Calu3 (cell line): ENCODE results near the gene NCBP3. TPM values are rescaled to one million over a fixed set of nuclear protein-coding genes. Genes with fewer than 3 reads are reported as not detected.

Experiments used
- BruUV-seq: library from RNA; stranded (reverse); fragments of 400-500 nt; replicated peaks from 2 replicates; lab custom pipeline; 2021; lab: Mats Ljungman, UMichigan
- CTCF ChIA-PET: fragments of 300-600 bp; sonication (Branson Sonifier 250); formaldehyde crosslinking; loops from one replicate; lab custom pipeline; 2022; ENCODE audit warnings: antibody characterized with exemption; lab: Charles Lee
- DNase-seq: peaks from one replicate; pipeline ENCODE4 v3.0.0; 2022
- H3K27ac Mint-ChIP-seq: one replicate; pipeline ENCODE4 v1.8.0; 2022; ENCODE audit warnings: mixed read lengths; ENCODE audit not compliant: unreplicated experiment
- H3K27me3 Mint-ChIP-seq: one replicate; pipeline ENCODE4 v1.8.0; 2022; ENCODE audit warnings: mixed read lengths; ENCODE audit not compliant: unreplicated experiment
- H3K36me3 Mint-ChIP-seq: one replicate; pipeline ENCODE4 v1.8.0; 2022; ENCODE audit warnings: mild to moderate bottlenecking, moderate library complexity, mixed read lengths; ENCODE audit not compliant: insufficient read depth, unreplicated experiment
- H3K4me1 Mint-ChIP-seq: one replicate; pipeline ENCODE4 v1.8.0; 2022; ENCODE audit warnings: mild to moderate bottlenecking, low read depth, mixed read lengths; ENCODE audit not compliant: unreplicated experiment
- H3K4me3 Mint-ChIP-seq: one replicate; pipeline ENCODE4 v1.8.0; 2022; ENCODE audit warnings: mild to moderate bottlenecking, low read depth, moderate library complexity, mixed read lengths; ENCODE audit not compliant: unreplicated experiment
- H3K9me3 Mint-ChIP-seq: one replicate; pipeline ENCODE4 v1.8.0; 2022; ENCODE audit warnings: low read depth, mixed read lengths; ENCODE audit not compliant: unreplicated experiment
- intact Hi-C: fragments of 100-400 bp; cut with micrococcal nuclease; formaldehyde crosslinking; loops from one replicate; pipeline ENCODE4 v1.10.0; 2022; ENCODE audit not compliant: unreplicated experiment
- total RNA-seq: library from RNA; stranded (reverse); gene quantifications from 2 replicates; pipeline ENCODE4 v1.2.3, GENCODE V29; 2022
- TF ChIP-seq, protein P1 (sequence below): fragments of 200-600 bp; IDR thresholded peaks from one replicate; pipeline ENCODE4 v1.8.0; 2022; ENCODE audit warnings: antibody characterized with exemption; ENCODE audit not compliant: unreplicated experiment

NCBP3 gene
- total RNA-seq, 1 experiment from 2014 or later = 25.4 TPM

DNA sequence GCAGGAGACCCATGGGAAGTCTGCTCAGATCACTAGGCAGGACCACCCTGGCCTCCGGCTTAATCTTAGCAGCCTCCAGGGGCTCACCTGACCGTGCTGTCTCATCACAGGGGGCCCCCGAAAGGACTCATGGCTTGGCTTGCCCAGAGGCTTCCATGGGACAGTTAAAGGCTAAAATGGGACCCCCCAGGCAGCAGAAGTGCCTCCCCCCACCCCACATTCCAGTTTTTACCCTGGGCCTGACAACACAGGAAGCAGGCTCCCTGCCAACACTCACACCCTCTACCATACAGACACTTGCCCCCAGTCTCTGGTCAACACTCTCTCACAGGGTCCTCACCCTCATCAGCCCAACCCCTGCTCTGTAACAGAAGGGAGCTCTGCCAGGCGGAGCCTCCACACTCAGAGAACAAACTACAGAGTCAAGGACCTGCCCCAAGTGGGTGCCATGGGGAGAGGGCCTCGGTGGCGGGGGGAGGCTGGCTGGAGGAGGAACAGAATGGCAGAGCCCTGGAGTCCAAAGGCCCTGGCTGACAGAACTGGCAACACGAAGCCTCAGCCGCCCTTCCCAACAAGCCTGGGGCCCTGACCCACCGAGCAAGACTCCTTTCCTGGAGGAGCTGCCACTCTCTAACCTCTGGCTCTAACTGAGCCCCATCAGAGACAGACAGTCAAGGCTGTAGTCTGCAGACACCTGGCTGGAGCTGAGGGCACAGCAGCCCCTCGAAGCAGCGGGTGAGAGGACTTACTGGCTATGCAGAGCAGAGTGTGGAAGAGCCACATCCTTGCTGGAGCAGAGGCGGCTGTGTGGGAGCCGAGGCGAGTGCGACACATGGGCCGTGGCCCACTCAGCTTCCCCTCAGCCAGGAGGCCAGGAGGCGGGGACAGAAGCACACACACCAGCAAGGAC lies 45.4 kb downstream of the NCBP3 start, which contains the start of gene ITGAE:
Gene ITGAE (minus strand): TSS at position 827 of the 910 bp plus-strand sequence. CDS start 44 bp downstream, at position 783.
- BruUV-seq = no TSS peak
- DNase-seq = no peak
- Mint-ChIP-seq H3K9me3 (no peaks in the 10 kb centered on the region), H3K27ac (no peak within 1 kb of the TSS), H3K27me3 (no peaks in the 10 kb centered on the region), H3K4me3 (no peak within 1 kb of the TSS), H3K4me1 (no peaks in the 10 kb centered on the region), H3K36me3 (no peaks in the 10 kb centered on the region)
- CTCF ChIA-PET = no interaction called here
- TF ChIP-seq, protein P1, sequence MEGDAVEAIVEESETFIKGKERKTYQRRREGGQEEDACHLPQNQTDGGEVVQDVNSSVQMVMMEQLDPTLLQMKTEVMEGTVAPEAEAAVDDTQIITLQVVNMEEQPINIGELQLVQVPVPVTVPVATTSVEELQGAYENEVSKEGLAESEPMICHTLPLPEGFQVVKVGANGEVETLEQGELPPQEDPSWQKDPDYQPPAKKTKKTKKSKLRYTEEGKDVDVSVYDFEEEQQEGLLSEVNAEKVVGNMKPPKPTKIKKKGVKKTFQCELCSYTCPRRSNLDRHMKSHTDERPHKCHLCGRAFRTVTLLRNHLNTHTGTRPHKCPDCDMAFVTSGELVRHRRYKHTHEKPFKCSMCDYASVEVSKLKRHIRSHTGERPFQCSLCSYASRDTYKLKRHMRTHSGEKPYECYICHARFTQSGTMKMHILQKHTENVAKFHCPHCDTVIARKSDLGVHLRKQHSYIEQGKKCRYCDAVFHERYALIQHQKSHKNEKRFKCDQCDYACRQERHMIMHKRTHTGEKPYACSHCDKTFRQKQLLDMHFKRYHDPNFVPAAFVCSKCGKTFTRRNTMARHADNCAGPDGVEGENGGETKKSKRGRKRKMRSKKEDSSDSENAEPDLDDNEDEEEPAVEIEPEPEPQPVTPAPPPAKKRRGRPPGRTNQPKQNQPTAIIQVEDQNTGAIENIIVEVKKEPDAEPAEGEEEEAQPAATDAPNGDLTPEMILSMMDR = no peak
- intact Hi-C loops = no loop called here

DNA sequence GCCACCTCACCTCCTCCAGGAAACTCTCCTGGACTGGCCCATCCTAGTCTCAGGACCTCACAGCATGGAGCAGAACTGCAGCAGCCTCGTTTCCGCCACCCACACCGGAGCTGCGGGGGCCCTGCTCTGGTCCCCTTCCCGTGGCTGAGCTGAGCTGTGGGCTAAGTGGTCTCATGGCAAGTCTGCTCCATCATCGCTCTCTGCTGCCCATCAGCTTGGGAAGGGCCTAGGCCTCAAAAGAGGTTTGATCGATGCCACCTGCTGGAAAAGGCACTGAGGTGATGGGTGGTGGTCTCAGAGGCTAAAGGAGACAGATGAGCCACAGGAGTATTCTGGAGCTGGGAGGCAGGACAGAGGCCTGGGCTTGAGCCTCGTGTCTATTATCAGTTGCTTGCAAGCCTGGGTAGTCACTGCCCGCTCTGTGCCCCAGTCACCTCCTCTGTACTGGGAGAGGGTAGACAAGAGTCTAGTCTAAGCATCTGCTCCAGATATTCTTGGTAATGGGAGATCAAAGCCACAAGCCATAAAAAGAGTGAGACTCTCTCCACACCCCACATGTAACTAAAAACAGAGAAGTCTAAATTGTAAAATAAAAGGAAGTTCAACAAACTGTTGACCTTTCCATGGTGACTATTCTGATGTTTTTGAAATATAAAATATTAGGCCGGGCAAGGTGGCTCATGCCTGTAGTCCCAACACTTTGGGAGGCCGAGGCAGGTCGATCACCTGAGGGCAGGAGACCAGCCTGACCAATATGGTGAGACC lies 46.7 kb downstream of the NCBP3 start:
- H3K9me3 Mint-ChIP-seq = no peaks in the 10 kb centered on the region
- BruUV-seq = no TSS peak
- DNase-seq = no peak
- no peak overlapping the region for H3K4me3 Mint-ChIP-seq
- no peaks in the 10 kb centered on the region for H3K36me3 Mint-ChIP-seq
- intact Hi-C loops = no loop called here
- TF ChIP-seq, protein P1 = no peak
- no peaks in the 10 kb centered on the region for H3K27me3 Mint-ChIP-seq
- H3K27ac Mint-ChIP-seq = no peak overlapping the region
- CTCF ChIA-PET = interaction anchor here (0.7 kb wide), 1 partner anchor 61 kb away, joined by 3 read pairs; no protein-coding TSS in a partner anchor
- H3K4me1 Mint-ChIP-seq = no peaks in the 10 kb centered on the region

DNA sequence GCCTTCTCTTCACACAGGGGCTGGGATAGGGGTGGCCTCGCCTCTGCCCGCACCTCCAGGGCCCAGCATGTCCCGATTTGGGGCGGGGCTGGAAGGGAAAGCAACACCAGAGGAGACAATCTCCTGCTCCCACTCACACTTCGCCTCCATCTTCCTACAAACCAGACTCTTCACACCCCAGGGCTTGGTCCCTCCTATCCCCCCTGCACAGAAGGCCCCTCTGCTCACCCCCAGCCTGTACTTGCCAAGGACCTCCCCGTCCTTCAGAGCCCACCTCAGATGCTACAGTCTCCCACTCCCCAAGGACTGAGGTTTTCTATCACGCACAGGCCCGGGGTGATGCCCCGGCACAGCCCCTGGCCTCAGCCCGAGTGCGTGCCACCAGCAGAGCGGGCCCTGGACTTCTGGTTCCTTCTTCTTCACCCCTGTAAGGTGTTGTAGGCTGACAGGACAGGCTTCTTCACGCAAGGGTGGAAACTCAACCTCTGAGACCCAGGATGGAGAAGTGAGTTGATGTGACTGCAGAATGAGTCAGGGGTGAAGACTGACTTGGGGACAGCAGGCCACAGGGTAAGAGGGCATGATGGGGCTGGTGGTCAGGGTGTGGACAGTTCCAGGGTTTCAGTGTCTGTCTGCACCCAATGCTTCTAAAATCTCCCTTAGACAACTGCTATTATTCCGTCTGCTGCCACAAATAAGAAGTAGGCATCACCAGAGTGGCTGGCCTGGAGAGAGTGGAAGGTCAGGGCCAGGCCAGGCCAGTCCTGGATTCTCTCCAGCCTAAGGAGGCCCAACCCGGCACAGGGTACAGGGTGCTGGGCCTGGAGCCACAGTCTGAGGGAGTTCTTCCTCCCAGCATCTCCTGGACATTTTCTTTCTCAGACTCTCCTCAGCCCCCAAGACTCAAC lies 47.5 kb downstream of the NCBP3 start:
- H3K9me3 Mint-ChIP-seq = no peaks in the 10 kb centered on the region
- DNase-seq = no peak
- H3K36me3 Mint-ChIP-seq = no peaks in the 10 kb centered on the region
- H3K27me3 Mint-ChIP-seq = no peaks in the 10 kb centered on the region
- no TSS peak for BruUV-seq
- CTCF ChIA-PET = no interaction called here
- intact Hi-C loops = no loop called here
- H3K4me1 Mint-ChIP-seq = no peaks in the 10 kb centered on the region
- H3K27ac Mint-ChIP-seq = no peak overlapping the region
- TF ChIP-seq, protein P1 = no peak
- no peak overlapping the region for H3K4me3 Mint-ChIP-seq

DNA sequence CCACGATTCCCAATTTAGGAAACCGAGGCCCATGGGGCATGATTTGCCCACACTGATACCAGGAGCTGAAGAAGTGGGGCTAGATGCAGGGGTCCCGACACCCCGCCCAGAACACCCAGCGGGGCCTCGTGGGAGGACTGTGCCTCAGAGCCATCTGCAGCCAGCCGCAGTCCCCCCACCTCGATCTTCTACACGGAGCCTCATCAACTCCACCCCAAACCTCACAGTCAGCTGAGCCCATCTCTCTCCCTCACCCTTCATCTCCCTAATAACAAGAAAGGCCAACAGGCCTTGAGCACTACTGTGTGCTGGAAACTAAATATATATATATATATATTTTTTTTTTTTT lies 49.2 kb downstream of the NCBP3 start:
- CTCF ChIA-PET = no interaction called here
- TF ChIP-seq, protein P1 = no peak
- intact Hi-C loops = no loop called here
- H3K27me3 Mint-ChIP-seq = no peaks in the 10 kb centered on the region
- no TSS peak for BruUV-seq
- H3K27ac Mint-ChIP-seq = no peak overlapping the region
- no peak for DNase-seq
- H3K4me1 Mint-ChIP-seq = no peaks in the 10 kb centered on the region
- no peaks in the 10 kb centered on the region for H3K9me3 Mint-ChIP-seq
- no peaks in the 10 kb centered on the region for H3K36me3 Mint-ChIP-seq
- H3K4me3 Mint-ChIP-seq = no peak overlapping the region
